Pancreas (tissue), 10 donors: Measurements from ENCODE around the gene CIB4. TPM values are rescaled to one million over a fixed set of nuclear protein-coding genes. Genes with fewer than 3 reads are reported as not detected.
A peak's percentile ranks its signal among the peaks of the same experiment; 100 is the strongest.

Source experiments
- ATAC-seq, 4 donors: fragments of 200-7000 bp; cut with Tn5 transposase; one replicate each; pipeline versions ENCODE4 v1.8.0 to v1.9.1; 2020; ENCODE audit warnings: mild to moderate bottlenecking in 4 of 4, moderate library complexity in 4 of 4
- DNase-seq, 6 donors: peaks; one replicate each; pipeline ENCODE4 v3.0.0-alpha.2; 2020
- FAIRE-seq: peaks from 2 replicates; lab custom pipeline; 2012; peaks lifted over from hg19 to GRCh38; lab: Jason Lieb, UNC
- H3K27ac ChIP-seq, 4 donors: fragments of 200-600 bp; sonication (generic); 1 replicate in 3 of 4; 2 replicates in 1 of 4; pipeline versions ENCODE4 v1.5.0 to v1.8.0; 2020
- H3K27me3 ChIP-seq, 4 donors: fragments of 200-600 bp; one replicate each; pipeline ENCODE4 v1.8.0; 2021
- H3K36me3 ChIP-seq, 3 donors: fragments of 200-600 bp; sonication (generic) in 1 of 3; one replicate each; pipeline versions ENCODE4 v1.5.0 to v1.8.0; 2020 to 2021
- H3K4me1 ChIP-seq, 3 donors: fragments of 200-600 bp; one replicate each; pipeline ENCODE4 v1.8.0; 2021
- H3K4me3 ChIP-seq, 4 donors: fragments of 200-600 bp; sonication (generic) in 2 of 4; one replicate each; pipeline versions ENCODE4 v1.5.0 to v1.8.0; 2020 to 2021
- H3K9me3 ChIP-seq, 4 donors: fragments of 200-600 bp; one replicate each; pipeline ENCODE4 v1.8.0; 2021
- CTCF ChIP-seq, 4 donors: fragments of 200-600 bp; sonication (generic) in 3 of 4; IDR thresholded peaks; one replicate each; pipeline versions ENCODE4 v1.5.0 to v1.8.0; 2021; ENCODE audit warnings: antibody characterized with exemption in 4 of 4
- WGBS, 2 donors: extraction: QIAGEN DNeasy Blood & Tissue Kit; methylation state at CpG; one replicate each; pipeline ENCODE4 v1.1.7; 2013; 5-methylcytosine and 5-hydroxymethylcytosine counted together
- intact Hi-C, 3 donors: fragments of 100-400 bp; cut with DNase I; formaldehyde crosslinking; loops; one replicate each; pipeline versions ENCODE4 v1.11.1 to v1.14.2; 2022
- polyA plus RNA-seq, 2 donors: library from polyadenylated mRNA; stranded (reverse); fragments of 200-250 nt; gene quantifications; one replicate each; pipeline ENCODE4 v1.2.3, GENCODE V29; 2013
- total RNA-seq, 6 donors: library from RNA; stranded (reverse); fragmentation: NEBNext Ultra II Directional in 4 of 6; extraction: Animal tissue kit (Norgen Biotek cat#: 25700) in 4 of 6; gene quantifications; one replicate each; pipeline versions ENCODE4 v1.2.1 to v1.2.4, GENCODE V29; 2021 to 2023
- donor health status: healthy with polysubstance abuse.
- donor health status: DM: no; HTN: no; CAD: no; lungs with moderate emphysema.
- donor health status: DM: no; HTN: no; CAD: no.
- donor health status: control.
- donor health status: control.
- donor health status: Bipolar disorder and iron deficiency.
- donor health status: DM: yes; HTN: yes; CAD: no.
- donor health status: DM: no; HTN: no; CAD: no.
- donor health status: DM: no; HTN: no; CAD: no.
- donor health status: DM: yes; HTN: yes; CAD: no.

The CIB4 gene
- total and polyA plus RNA-seq, 8 donors, result 0.19 to 0.62 (median 0.31) TPM; not detected in 3

- 92 to 99% methylated on average over 5 of the region's 5 CpGs for WGBS, 2 donors
- intact Hi-C loops, result no loop called here
- FAIRE-seq, result no peak
Observed at GRCh38 chr2:26685341-26685740, 44.2 kb upstream of the CIB4 start.

GRCh38 chr2:26683583-26683982 lies 42.4 kb upstream of the CIB4 start:
- H3K4me1 ChIP-seq, result peaks cover 11 to 21% (median 11%) of the 10 kb centered on the region in 3 donors
- intact Hi-C loops, result no loop called here
- DNase-seq, result peak in 1 of 6 donors; percentile 23
- FAIRE-seq, result no peak
- 90 to 95% methylated on average over 6 of the region's 6 CpGs for WGBS, 2 donors
- no peaks in the 10 kb centered on the region for H3K36me3 ChIP-seq
- no peak for TF ChIP-seq CTCF (IDR thresholded peaks at IDR 0.05)
- H3K27me3 ChIP-seq, result no peaks in the 10 kb centered on the region
- no peaks in the 10 kb centered on the region for H3K9me3 ChIP-seq
- no peak overlapping the region for H3K4me3 ChIP-seq
- no peak overlapping the region for H3K27ac ChIP-seq
- no peak for ATAC-seq

More at GRCh38 chr2:26685341-26685740, 44.2 kb upstream of the CIB4 start:
- no peaks in the 10 kb centered on the region for H3K27me3 ChIP-seq
- H3K36me3 ChIP-seq, result no peaks in the 10 kb centered on the region
- no peak for TF ChIP-seq CTCF (IDR thresholded peaks at IDR 0.05)
- peaks cover 11 to 32% (median 16%) of the 10 kb centered on the region in 3 donors for H3K4me1 ChIP-seq
- H3K27ac ChIP-seq, result no peak overlapping the region
- ATAC-seq, result no peak
- no peak overlapping the region for H3K4me3 ChIP-seq
- DNase-seq, result peak in 1 of 6 donors; percentile 30
- no peaks in the 10 kb centered on the region for H3K9me3 ChIP-seq

- intact Hi-C loops, result no loop called here
- H3K4me3 ChIP-seq, result no peak overlapping the region
- H3K27me3 ChIP-seq, result no peaks in the 10 kb centered on the region
- no peak for ATAC-seq
- no peak for FAIRE-seq
- no peaks in the 10 kb centered on the region for H3K36me3 ChIP-seq
- no peak for TF ChIP-seq CTCF (IDR thresholded peaks at IDR 0.05)
- peak in 1 of 6 donors; percentile 32 for DNase-seq
- H3K27ac ChIP-seq, result no peak overlapping the region
- no peaks in the 10 kb centered on the region for H3K9me3 ChIP-seq
- WGBS, 2 donors, result 89 to 91% methylated on average over 8 of the region's 8 CpGs
- H3K4me1 ChIP-seq, result peaks cover 1 to 9% (median 4%) of the 10 kb centered on the region in 3 donors
Observed at GRCh38 chr2:26682155-26682554, 41.0 kb upstream of the CIB4 start.

- no peaks in the 10 kb centered on the region for H3K36me3 ChIP-seq
- 81 to 84% methylated on average over 3 of the region's 3 CpGs for WGBS, 2 donors
- peak in 1 of 6 donors; percentile 24 for DNase-seq
- intact Hi-C loops, result no loop called here
- TF ChIP-seq CTCF (IDR thresholded peaks at IDR 0.05), result no peak
- no peak for FAIRE-seq
- H3K27me3 ChIP-seq, result no peaks in the 10 kb centered on the region
- no peak overlapping the region for H3K27ac ChIP-seq
- H3K9me3 ChIP-seq, result no peaks in the 10 kb centered on the region
- no peak overlapping the region for H3K4me3 ChIP-seq
- H3K4me1 ChIP-seq, result peaks cover 0 to 7% (median 2%) of the 10 kb centered on the region in 3 donors
- ATAC-seq, result no peak
Observed at GRCh38 chr2:26681656-26682055, 40.5 kb upstream of the CIB4 start.

- no peak for TF ChIP-seq CTCF (IDR thresholded peaks at IDR 0.05)
- Histone ChIP-seq H3K4me3 (no peak overlapping the region), H3K4me1 (no peaks in the 10 kb centered on the region), H3K27me3 (no peaks in the 10 kb centered on the region), H3K27ac (no peak overlapping the region), H3K9me3 (no peaks in the 10 kb centered on the region), H3K36me3 (no peaks in the 10 kb centered on the region)
- intact Hi-C loops, result no loop called here
- FAIRE-seq, result no peak
- peak in 1 of 6 donors; percentile 6 for DNase-seq
- WGBS, 2 donors, result 86 to 89% methylated on average over 4 of the region's 4 CpGs
- ATAC-seq, result peak in 1 of 4 donors; percentile 25
Observed at GRCh38 chr2:26679867-26680266, 38.7 kb upstream of the CIB4 start.
